Endometrial microvascular endothelial cells (primary cell): ENCODE results near the gene TMEM126A. TPM values are rescaled to one million over a fixed set of nuclear protein-coding genes. Genes with fewer than 3 reads are reported as not detected.

Source experiments
- in situ Hi-C: cut with HindIII; loops from 2 replicates; pipeline ENCODE4 v1.10.0; 2017; ENCODE audit warnings: low sequenced_read_pairs, low pct_unique_long_range_greater_than_20kb; ENCODE audit errors: inconsistent ontology term
- total RNA-seq: library from RNA; depleted of rRNA; stranded (reverse); fragments of >200 nt; gene quantifications from one replicate; pipeline ENCODE4 v1.2.3, GENCODE V29; 2015; ENCODE audit errors: inconsistent ontology term

TMEM126A gene
- total RNA-seq, 1 donor from 2014 or later: 46.6 TPM

DNA sequence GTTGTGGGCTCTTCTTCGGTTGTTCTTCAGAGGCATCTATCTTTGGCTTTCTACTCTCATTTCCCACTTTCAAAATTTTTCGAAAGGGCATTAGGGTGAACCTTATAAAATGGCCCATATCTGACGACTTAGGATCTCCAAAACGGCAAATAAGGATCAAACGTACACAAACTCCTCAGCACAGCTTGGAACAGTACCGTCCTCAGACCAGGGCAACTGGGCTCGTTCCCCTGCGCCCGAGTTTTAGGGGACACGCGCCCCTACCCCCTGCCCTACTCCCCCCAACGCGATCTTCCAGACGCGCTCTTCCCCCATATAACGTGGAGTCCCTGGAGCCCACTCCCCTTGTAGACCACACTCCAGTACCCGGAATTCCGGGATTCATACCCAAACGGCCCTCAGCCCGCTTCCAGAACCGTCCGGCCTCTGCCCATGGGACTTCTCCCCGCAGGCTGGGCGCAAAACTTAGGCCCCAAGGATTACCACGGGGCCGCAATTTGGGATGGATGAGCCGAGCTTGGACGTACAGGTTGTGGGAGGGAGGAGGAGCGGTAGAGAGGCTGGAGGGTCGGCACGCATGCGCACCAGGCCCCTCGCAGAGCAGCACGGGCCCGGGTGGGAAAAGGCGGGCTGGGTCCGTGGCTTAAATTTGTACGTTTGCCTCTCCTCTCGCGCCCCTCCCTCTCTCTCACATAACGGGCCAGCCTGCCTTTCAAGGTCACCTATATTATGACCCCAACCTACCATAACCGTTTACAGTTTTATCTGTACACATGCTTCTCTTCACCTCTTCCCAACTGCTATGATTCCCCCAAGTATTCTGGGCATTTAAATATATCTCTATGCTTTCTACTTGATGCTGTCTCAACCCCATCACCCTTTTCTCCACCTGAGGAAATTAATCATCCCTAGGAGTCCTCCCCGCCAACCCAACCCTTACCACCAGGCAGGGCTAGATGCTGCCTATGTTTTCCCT, 34.9 kb downstream of the TMEM126A start:
- in situ Hi-C loops: loop anchor here (25.0 kb wide), 1 partner anchor 130 kb away; the partner anchor contains the start of gene SYTL2

DNA sequence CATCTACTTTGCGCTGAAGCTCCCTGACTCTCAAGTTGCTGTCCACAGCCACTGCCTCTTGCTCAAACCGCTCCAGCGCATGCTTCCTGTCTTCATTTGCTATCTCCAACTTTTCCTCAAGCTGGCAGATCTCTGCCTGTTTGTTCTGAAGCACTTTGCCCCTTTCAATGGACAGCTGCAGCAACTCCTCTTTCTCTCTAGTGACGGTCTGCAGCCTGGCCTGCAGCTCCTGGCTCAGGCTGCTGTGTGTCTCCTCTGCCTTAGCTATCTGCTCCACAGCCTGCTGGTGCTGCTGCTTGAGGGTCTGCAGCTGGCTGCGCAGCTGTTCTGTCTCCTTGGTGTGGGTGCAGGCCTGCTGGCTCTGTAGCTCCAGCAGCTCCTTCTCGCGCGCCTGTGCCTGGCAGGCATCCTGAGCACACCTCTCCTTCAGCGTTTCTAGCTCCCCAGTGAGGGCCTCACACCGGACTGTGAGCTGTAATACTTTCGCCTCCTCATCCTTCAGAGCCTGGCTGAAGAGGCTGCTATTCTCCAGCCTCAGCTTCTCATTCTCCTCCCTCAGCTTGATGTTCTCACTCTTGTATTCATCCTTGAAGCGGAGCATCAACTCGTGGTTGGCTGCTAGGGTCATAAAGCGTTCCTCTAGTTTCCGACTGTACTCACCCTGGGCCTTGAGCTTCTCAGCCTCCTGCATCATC, 37.5 kb downstream of the TMEM126A start:
- in situ Hi-C loops: loop anchor here (25.0 kb wide), 1 partner anchor 127 kb away; the partner anchor contains the start of gene SYTL2

DNA sequence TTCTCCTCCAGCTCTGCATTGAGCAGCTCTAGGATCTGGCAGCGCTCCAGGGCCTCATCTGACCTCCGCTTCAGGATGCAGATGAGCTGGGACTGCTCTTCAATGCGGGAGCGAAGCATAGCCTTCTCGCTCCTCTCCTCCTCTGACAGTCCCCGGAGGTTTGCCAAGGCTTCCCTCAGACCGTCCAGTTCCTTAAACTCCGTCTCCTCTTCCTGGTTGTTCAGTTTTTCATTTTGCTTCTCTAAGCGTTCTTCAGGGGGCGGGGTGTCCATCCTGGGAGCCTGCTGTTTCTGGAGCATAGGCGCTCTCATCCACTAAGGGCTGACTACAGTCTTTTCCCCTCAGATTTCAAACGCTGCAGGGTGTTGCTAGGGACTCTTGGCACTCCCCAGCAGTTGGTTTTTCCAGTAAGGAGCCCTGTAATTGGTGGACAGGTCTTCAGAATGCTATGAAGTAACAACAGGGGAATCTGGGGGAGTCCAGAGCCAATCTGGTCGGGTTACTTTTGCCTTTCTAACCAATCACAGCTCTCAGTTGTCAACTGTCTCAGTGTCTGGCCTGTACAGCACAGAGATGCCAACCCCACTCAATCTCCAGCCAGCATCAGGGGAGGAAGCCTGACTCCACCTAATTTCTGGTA, 38.2 kb downstream of the TMEM126A start, which contains the start of gene CCDC89:
Gene CCDC89 (minus strand): TSS at position 376 of the 640 bp plus-strand sequence. CDS start 65 bp downstream, at position 311.
- in situ Hi-C loops: loop anchor here (25.0 kb wide), 1 partner anchor 126 kb away; the partner anchor contains the start of gene SYTL2

DNA sequence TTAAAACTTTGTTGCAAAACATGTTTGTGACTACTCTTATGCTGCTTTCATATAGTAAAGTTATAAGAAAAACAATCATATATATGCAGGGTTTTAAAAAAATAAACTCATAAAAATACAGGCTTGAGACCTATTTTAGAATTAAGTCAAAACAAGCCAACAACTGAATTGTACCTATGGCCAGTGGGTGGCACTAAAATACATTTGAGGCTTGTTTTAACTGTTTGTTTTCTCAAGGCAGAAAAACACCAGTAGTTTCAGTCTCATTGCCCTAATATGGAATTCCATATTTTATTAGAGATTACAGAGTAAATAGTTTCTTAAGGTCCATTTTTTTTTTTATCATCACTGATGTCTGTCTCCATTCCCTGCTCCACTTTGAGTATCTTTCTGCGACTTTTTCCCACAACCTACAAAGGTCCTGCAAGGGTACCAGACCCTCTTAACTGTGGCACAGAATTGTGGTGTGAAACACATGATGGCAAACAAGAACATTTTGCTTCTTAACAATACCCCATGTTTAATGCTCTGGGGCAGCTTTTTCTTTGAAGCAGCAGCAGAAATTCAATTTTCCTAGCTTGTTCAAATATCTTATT, 46.7 kb downstream of the TMEM126A start:
- in situ Hi-C loops: loop anchor here (25.0 kb wide), 1 partner anchor 118 kb away; the partner anchor contains the start of gene SYTL2

DNA sequence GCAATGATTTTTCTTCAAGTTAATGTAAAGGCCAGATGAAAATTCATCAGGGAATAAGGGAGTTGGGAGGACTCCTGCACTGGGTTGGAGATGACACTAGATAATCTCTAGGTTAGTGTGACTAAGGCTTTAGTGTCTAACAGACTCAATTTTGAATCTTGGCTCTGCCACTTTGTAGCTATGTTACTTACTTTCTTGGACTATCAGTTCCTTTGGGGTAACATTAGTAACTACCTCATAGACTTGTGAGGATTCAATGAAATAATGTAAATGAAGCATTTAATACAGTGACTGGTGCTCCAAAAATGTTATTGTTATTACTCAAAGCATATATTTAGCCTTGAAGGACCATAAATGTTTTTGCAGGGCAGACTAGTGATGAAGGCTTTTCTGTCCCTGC, 47.8 kb downstream of the TMEM126A start:
- in situ Hi-C loops: loop anchor here (25.0 kb wide), 1 partner anchor 117 kb away; the partner anchor contains the start of gene SYTL2

DNA sequence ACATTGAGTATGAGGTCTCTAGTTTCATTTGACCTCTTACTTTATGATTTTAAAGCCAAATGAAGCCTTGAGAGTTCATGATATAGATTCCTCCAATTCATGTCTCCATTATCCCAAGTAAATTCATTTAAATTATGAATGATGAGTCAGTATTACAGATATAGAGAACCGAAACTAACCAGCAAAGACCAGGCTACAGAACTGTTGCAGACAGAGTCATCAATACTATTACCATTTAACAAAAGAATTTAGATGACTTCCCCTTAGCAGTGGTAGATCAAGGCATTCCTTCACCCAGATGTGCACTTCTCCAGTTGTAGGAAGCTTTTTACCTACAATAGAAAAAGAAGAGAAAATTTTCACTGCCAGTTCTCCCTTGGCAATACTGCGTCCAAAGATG, 50.0 kb downstream of the TMEM126A start:
- in situ Hi-C loops: loop anchor here (25.0 kb wide), 1 partner anchor 115 kb away; the partner anchor contains the start of gene SYTL2

DNA sequence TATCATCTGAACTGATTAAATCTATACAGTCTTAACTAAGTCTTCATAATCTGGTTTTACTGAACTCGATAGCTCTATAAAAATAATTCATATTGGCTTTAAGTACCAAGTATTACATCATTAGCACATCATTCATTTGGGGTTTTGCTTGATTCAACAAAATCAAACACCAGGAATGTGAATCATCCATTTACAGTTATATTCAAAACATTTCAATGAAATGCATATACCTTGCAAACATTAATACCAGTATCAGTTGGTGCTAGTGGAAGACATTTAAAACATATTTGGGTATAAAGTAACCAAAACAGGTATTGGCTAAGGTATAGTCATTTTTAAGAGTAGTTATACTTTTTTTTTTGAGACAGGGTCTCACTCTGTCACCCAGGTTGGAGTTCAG, 50.4 kb downstream of the TMEM126A start:
- in situ Hi-C loops: loop anchor here (25.0 kb wide), 1 partner anchor 114 kb away; the partner anchor contains the start of gene SYTL2

DNA sequence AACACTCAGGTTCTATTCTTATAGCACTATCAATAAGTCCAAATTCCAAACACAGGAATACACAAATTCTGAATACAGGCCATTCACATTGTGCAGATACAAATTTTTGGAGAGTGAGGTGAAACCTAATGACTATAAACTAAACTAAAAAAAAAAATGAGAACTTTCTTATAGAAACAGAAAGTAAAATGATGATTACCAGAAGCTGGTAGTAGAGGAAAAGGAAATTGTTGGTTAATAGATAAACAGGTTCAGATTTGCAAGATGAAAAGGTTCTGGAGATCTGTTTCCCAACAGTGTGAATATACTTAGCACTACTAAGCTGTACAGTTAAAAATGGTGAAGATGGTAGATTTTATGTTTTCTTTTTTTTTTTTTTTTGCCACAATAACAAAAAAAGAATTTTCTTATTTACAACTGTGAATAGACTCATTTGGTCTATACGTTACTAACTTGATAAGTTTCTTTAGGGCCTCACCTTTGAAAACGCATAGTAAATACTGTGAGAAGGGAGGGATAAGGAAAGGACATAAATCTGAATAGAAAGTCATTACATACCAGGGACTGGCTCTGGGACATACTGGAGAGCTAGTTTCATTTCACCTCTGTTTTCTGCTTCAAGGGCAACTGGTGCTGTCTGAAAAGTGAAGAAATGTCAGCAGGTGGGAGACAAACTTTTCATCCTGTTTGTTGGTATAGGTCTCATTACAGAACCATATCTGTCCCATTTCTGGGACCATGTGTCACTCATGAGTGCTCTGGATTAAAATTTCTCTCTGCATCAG, 52.4 kb downstream of the TMEM126A start:
- in situ Hi-C loops: loop anchor here (25.0 kb wide), 1 partner anchor 112 kb away; the partner anchor contains the start of gene SYTL2

DNA sequence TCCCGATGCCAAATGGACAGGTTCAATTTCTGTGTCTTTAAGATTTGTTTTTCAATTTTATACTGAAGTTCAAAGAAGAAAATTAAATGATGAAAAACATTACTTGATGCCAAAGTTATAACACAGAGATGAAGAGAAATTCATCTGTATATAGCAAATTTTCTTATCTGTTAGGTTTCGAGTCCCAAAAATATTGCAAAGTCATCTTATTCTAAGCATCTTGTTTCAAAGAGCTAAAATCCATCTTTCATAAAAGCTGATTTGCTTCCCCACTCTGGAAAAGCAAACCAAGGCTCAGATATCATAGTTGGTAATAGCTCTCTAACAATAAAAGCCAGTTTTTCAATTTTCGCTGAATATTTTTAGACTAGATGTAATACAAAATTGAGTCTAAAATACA, 57.2 kb downstream of the TMEM126A start:
- in situ Hi-C loops: no loop called here

DNA sequence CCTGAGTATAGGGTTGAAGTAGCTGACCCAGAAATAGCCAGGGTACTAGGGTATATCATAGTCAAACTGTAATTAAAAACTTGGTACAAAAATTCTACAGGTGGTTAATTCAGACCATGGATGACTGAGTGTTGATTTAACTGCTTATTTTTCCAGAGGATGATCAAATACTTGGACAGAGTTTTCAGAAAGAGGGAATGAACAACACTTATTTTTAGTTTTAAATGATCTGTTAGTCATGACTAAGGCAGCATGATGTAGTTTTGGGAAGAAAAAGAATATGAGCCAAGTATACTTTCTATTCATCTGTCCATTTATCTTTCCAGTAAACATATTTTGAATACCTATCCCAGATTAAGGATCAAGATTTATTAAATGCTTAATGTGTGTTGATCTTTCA, 58.0 kb downstream of the TMEM126A start:
- in situ Hi-C loops: no loop called here

Other genes with a start within 250 kb of the TMEM126A start
- not detected for gene DLG2, start 20.6 kb upstream of the TMEM126A start, total RNA-seq
- 64.1 TPM for gene TMEM126B, start 19.4 kb upstream of the TMEM126A start, total RNA-seq
- 17.7 TPM for gene CREBZF, start 17.2 kb downstream of the TMEM126A start, total RNA-seq
- 0.46 TPM for gene CCDC89, start 38.2 kb downstream of the TMEM126A start, total RNA-seq
- gene SYTL2, start 163.2 kb downstream of the TMEM126A start, total RNA-seq: 2.1 TPM
- gene CCDC83, start 207.4 kb downstream of the TMEM126A start, total RNA-seq: not detected